MM.1S (cell line): ENCODE results near the gene ITFG1.

Experiments
- DNase-seq: peaks from one replicate; pipeline ENCODE4 v3.0.0-alpha.2; 2015
- H2AFZ ChIP-seq: fragments of 300-600 bp; sonication (generic); 2 replicates; pipeline ENCODE4 v1.6.0; 2016; ENCODE audit warnings: antibody characterized with exemption, low read length
- H3F3A ChIP-seq: fragments of 300-600 bp; sonication (generic); 2 replicates; pipeline ENCODE4 v1.6.1; 2016; ENCODE audit warnings: mild to moderate bottlenecking, antibody characterized with exemption, low read length, moderate library complexity, mixed read lengths; ENCODE audit not compliant: insufficient read depth
- H3K27ac ChIP-seq: fragments of 300-600 bp; sonication (generic); 2 replicates; pipeline ENCODE4 v1.5.1; 2016; ENCODE audit warnings: mild to moderate bottlenecking, low read length
- H3K27me3 ChIP-seq: fragments of 300-600 bp; sonication (generic); replicated peaks from 2 replicates; pipeline ENCODE4 v1.6.0; 2016; ENCODE audit warnings: low read length; ENCODE audit not compliant: insufficient read depth
- H3K36me3 ChIP-seq: fragments of 300-600 bp; sonication (generic); replicated peaks from 2 replicates; pipeline ENCODE4 v1.6.1; 2016; ENCODE audit warnings: mild to moderate bottlenecking, low read length, mixed read lengths; ENCODE audit not compliant: insufficient read depth
- H3K4me1 ChIP-seq: fragments of 300-600 bp; sonication (generic); 2 replicates; pipeline ENCODE4 v1.6.1; 2016; ENCODE audit warnings: low read length, mixed read lengths
- H3K4me2 ChIP-seq: fragments of 300-600 bp; sonication (generic); 2 replicates; pipeline ENCODE4 v1.6.0; 2016; ENCODE audit warnings: low read depth, low read length
- H3K4me3 ChIP-seq: fragments of 300-600 bp; sonication (generic); 2 replicates; pipeline ENCODE4 v1.5.1; 2016; ENCODE audit warnings: low read length, mixed read lengths
- H3K79me2 ChIP-seq: fragments of 300-600 bp; sonication (generic); 2 replicates; pipeline ENCODE4 v1.6.1; 2016; ENCODE audit warnings: mixed run types, low read length, mixed read lengths
- H3K9ac ChIP-seq: fragments of 300-600 bp; sonication (generic); 2 replicates; pipeline ENCODE4 v1.6.1; 2016; ENCODE audit warnings: low read length, mixed read lengths
- H3K9me2 ChIP-seq: fragments of 300-600 bp; sonication (generic); replicated peaks from 2 replicates; pipeline ENCODE4 v1.6.1; 2016; ENCODE audit warnings: mild to moderate bottlenecking, low read length, mixed read lengths; ENCODE audit not compliant: insufficient read depth
- H3K9me3 ChIP-seq: fragments of 300-600 bp; sonication (generic); replicated peaks from 2 replicates; pipeline ENCODE4 v1.6.1; 2016; ENCODE audit warnings: mild to moderate bottlenecking, low read length, mixed read lengths; ENCODE audit not compliant: insufficient read depth
- H4K20me1 ChIP-seq: fragments of 300-600 bp; sonication (generic); 2 replicates; pipeline ENCODE4 v1.6.1; 2016; ENCODE audit warnings: mild to moderate bottlenecking, low read length, moderate library complexity, mixed read lengths; ENCODE audit not compliant: insufficient read depth
- CTCF ChIP-seq: fragments of 300-600 bp; sonication (generic); IDR thresholded peaks from 2 replicates; pipeline ENCODE4 v1.5.1; 2016; ENCODE audit warnings: antibody characterized with exemption, low read length, mixed read lengths
- EZH2 ChIP-seq: fragments of 300-600 bp; sonication (generic); optimal IDR thresholded peaks from 2 replicates; pipeline ENCODE3; 2017; ENCODE audit warnings: low read depth, mild to moderate bottlenecking, antibody characterized with exemption, low read length, mixed read lengths
- EZH2phosphoT487 ChIP-seq: fragments of 300-600 bp; sonication (generic); IDR thresholded peaks from 2 replicates; pipeline ENCODE4 v1.6.1; 2018; ENCODE audit warnings: antibody characterized with exemption, low read length

ITFG1 gene

GRCh38 chr16:47247690-47248089, 213.2 kb downstream of the ITFG1 start:
- H2AFZ ChIP-seq, result no peak overlapping the region
- no peaks in the 10 kb centered on the region for H3K36me3 ChIP-seq
- H3K9me2 ChIP-seq, result no peaks in the 10 kb centered on the region
- DNase-seq, result no peak
- H3K27me3 ChIP-seq, result no peaks in the 10 kb centered on the region
- no peak overlapping the region for H3K27ac ChIP-seq
- H3K9ac ChIP-seq, result no peak overlapping the region
- no peak overlapping the region for H3K4me2 ChIP-seq
- no peaks in the 10 kb centered on the region for H3K79me2 ChIP-seq
- TF ChIP-seq EZH2phosphoT487 (no peak), EZH2 (no peak), CTCF (no peak)
- no peaks in the 10 kb centered on the region for H3K4me1 ChIP-seq
- H3K9me3 ChIP-seq, result no peaks in the 10 kb centered on the region
- no peak overlapping the region for H3K4me3 ChIP-seq
- no peaks in the 10 kb centered on the region for H3F3A ChIP-seq
- no peaks in the 10 kb centered on the region for H4K20me1 ChIP-seq

GRCh38 chr16:47244206-47244605, 216.7 kb downstream of the ITFG1 start:
- no peaks in the 10 kb centered on the region for H3K79me2 ChIP-seq

GRCh38 chr16:47241061-47241460, 219.8 kb downstream of the ITFG1 start:
- Histone ChIP-seq H3K27me3 (no peaks in the 10 kb centered on the region), H3K27ac (no peak overlapping the region), H3K9ac (no peak overlapping the region), H3F3A (no peaks in the 10 kb centered on the region), H3K79me2 (no peaks in the 10 kb centered on the region), H3K4me3 (no peak overlapping the region), H4K20me1 (no peaks in the 10 kb centered on the region), H3K36me3 (no peaks in the 10 kb centered on the region), H3K9me3 (no peaks in the 10 kb centered on the region), H3K9me2 (no peaks in the 10 kb centered on the region), H3K4me1 (no peaks in the 10 kb centered on the region), H3K4me2 (no peak overlapping the region), H2AFZ (no peak overlapping the region)
- DNase-seq, result no peak
- TF ChIP-seq EZH2 (no peak), CTCF (no peak), EZH2phosphoT487 (no peak)

More at GRCh38 chr16:47244206-47244605, 216.7 kb downstream of the ITFG1 start:
- no peaks in the 10 kb centered on the region for H3K9me2 ChIP-seq
- no peak overlapping the region for H3K4me3 ChIP-seq
- no peak overlapping the region for H3K4me2 ChIP-seq
- no peaks in the 10 kb centered on the region for H3K27me3 ChIP-seq
- H3K9ac ChIP-seq, result no peak overlapping the region
- no peak for DNase-seq
- H2AFZ ChIP-seq, result no peak overlapping the region
- no peaks in the 10 kb centered on the region for H3K9me3 ChIP-seq
- H3K27ac ChIP-seq, result no peak overlapping the region
- no peaks in the 10 kb centered on the region for H4K20me1 ChIP-seq
- TF ChIP-seq EZH2 (no peak), CTCF (no peak), EZH2phosphoT487 (no peak)
- no peaks in the 10 kb centered on the region for H3K36me3 ChIP-seq
- H3F3A ChIP-seq, result no peaks in the 10 kb centered on the region
- no peaks in the 10 kb centered on the region for H3K4me1 ChIP-seq
